Activated T-cell treated with anti-CD3 and anti-CD28 coated beads, Interleukin-2, amount 50 U/mL, for 48 hours (primary cell): Measurements from ENCODE around the gene SEMA4B.

Source experiments
- DNase-seq, 2 experiments: peaks; one replicate each; pipeline ENCODE4 v3.0.0-alpha.2; 2020

Gene SEMA4B

GRCh38 chr15:90207252-90207651 lies 6.1 kb downstream of the SEMA4B start:
- no peak for DNase-seq

- DNase-seq, result no peak
These were observed 7.2 kb downstream of the SEMA4B start for GRCh38 chr15:90208356-90208755.

- peak; percentile 42 to 54 for DNase-seq
These were observed 8.5 kb downstream of the SEMA4B start for GRCh38 chr15:90209591-90209990.

- DNase-seq, result no peak
These were observed 9.5 kb downstream of the SEMA4B start for GRCh38 chr15:90210593-90210992.

- DNase-seq, result no peak
These were observed 9.9 kb downstream of the SEMA4B start for GRCh38 chr15:90211009-90211408.

GRCh38 chr15:90211440-90212143 lies 10.5 kb downstream of the SEMA4B start:
- DNase-seq, result no peak

GRCh38 chr15:90212221-90213098 lies 11.3 kb downstream of the SEMA4B start:
- DNase-seq, result no peak

GRCh38 chr15:90213122-90213817 lies 12.1 kb downstream of the SEMA4B start:
- no peak for DNase-seq

GRCh38 chr15:90213818-90214204 lies 12.7 kb downstream of the SEMA4B start:
- no peak for DNase-seq

GRCh38 chr15:90214553-90215196 lies 13.5 kb downstream of the SEMA4B start:
- DNase-seq, result no peak

- no peak for DNase-seq
These were observed 16.7 kb downstream of the SEMA4B start for GRCh38 chr15:90217671-90218394.

GRCh38 chr15:90219421-90220141 lies 18.5 kb downstream of the SEMA4B start:
- DNase-seq, result peak; percentile 76 to 77

- DNase-seq, result peak; percentile 45 to 55
These were observed 20.2 kb downstream of the SEMA4B start for GRCh38 chr15:90221246-90221900.

- no peak for DNase-seq
These were observed 21.4 kb downstream of the SEMA4B start for GRCh38 chr15:90222547-90222946.

- no peak for DNase-seq
These were observed 22.5 kb downstream of the SEMA4B start for GRCh38 chr15:90223441-90224165.

- DNase-seq, result no peak
These were observed 23.9 kb downstream of the SEMA4B start for GRCh38 chr15:90225047-90225446.

GRCh38 chr15:90225504-90226234 lies 24.5 kb downstream of the SEMA4B start:
- no peak for DNase-seq

- no peak for DNase-seq
These were observed 26.2 kb downstream of the SEMA4B start for GRCh38 chr15:90227336-90227735.
